ENCODE data around the gene ANKHD1.
"Not testable (repeated sequence)": the region's sequence is repeated elsewhere in the genome, so short reads cannot be mapped to it uniquely, and the experiment has no call there.

ANKHD1 gene

GRCh38 chr5:140423609-140424008 is 22.0 kb downstream of the ANKHD1 start:
- DNase-seq: no peak

- DNase-seq: no peak
Measured at GRCh38 chr5:140424135-140424534, 22.5 kb downstream of the ANKHD1 start.

GRCh38 chr5:140427726-140428125 is 26.1 kb downstream of the ANKHD1 start:
- not testable (repeated sequence) for DNase-seq

GRCh38 chr5:140429724-140430123 is 28.1 kb downstream of the ANKHD1 start:
- DNase-seq: no peak

DNA sequence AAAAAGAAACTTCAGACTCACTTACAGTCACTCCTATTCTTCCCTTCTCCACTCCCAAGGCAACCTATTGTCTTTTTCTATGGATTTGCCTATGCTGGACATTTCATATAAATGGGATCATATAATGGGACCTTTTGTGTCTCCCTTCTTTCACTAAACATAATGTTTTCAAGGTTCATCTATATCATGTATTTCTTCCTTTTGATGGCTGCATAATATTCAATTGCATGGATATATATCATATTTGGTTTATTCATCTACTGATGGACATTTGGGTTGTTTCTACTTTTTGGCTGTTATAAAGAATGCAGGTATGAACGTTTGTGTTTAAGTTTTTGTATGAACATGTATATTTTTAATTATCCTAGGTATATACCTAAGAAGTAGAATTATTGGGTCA is 30.6 kb downstream of the ANKHD1 start:
- no peak for DNase-seq

- no peak for DNase-seq
Measured at GRCh38 chr5:140432916-140433315, 31.3 kb downstream of the ANKHD1 start.

- DNase-seq: not testable (repeated sequence)
Measured at GRCh38 chr5:140457368-140457767, 55.7 kb downstream of the ANKHD1 start.

GRCh38 chr5:140466981-140467742 is 65.5 kb downstream of the ANKHD1 start:
- no peak for DNase-seq

DNA sequence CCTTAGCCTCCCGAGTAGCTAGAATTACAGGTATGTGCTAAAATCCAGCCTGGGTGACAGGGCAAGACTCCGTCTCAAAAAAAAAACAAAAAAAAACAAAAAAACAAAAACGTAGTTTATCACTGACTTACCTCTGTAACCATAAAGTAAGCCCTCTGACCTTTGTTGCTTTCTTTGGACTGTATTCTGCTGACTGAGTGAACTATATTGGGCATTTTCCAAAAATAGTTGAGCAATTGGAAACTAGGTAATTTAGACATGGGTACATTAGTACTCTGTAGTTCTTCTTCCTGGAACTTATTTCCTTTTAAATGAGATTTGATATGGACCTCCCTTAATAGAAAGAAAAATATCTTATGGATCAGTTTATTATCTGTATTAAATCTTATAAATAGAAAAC is 66.6 kb downstream of the ANKHD1 start:
- DNase-seq: no peak

DNA sequence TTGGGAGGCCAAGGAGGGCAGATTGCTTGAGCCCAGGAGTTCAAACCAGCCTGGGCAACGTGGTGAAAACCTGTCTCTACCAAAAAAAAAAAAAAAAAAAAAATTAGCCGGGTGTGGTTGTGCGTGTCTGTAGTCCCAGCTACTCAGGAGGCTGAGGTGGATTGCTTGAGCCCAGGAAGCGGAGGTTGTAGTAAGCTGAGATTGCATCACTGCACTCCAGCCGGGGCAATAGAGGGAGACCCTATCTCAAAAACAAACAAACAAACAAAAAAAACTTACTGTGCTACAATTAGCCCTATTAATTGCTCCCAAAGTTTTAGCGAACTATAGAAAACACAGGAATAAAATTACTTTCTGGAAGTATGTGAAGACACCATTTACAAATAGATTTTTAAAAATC is 67.6 kb downstream of the ANKHD1 start:
- DNase-seq: no peak

DNA sequence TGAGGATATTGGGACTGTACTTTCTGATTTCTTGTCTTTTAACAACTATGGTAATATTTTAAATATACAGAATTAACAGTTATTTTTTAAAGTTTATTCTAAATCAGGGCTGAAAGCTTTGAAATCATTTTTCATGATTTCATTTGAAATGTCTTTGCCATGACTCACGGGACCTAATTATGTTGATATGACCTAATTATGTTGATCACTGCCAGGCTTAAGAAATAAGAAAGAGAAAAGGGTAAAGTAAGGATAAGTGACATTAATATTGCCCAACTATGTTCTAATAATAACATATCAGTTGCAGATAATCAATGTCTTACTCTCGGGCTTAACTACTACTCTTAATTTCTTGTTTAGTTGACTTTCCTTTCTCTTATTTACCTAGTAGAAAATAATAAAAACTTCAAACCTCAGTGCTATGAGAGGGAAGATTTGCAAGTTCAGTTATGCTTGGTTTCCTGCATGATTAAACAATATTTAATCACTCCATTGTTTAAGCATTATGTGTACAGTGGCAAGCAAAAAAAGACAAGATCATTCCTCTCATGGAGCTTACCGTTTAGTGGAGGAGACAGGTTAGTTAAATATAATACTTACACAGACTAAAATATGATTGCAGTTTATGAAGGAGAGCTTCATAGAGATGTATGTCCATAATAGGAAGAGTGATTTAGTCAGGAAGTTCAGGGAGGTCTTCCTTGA is 78.8 kb downstream of the ANKHD1 start:
- no peak for DNase-seq

DNA sequence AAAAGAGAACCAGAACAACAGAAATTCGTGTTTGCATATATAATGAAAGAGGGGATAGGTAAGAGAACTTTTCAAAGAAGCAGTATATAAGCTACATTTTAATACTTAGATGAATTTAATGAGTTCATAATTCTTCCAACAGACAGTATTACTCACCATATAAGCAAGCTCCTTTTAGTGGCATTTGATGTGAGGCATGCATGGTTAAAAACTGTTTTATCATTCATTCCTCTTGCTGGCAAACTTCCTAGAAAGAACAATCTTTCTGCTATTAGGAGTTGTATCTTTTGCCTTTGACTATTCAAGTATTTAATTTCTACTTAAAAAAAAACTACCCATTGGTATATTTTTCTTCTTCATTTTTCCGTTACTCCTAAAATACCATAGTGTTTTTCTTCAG is 80.1 kb downstream of the ANKHD1 start:
- DNase-seq: no peak

- DNase-seq: no peak
Measured at GRCh38 chr5:140483055-140483454, 81.4 kb downstream of the ANKHD1 start.

- DNase-seq: not testable (repeated sequence)
Measured at GRCh38 chr5:140488141-140488540, 86.5 kb downstream of the ANKHD1 start.

DNA sequence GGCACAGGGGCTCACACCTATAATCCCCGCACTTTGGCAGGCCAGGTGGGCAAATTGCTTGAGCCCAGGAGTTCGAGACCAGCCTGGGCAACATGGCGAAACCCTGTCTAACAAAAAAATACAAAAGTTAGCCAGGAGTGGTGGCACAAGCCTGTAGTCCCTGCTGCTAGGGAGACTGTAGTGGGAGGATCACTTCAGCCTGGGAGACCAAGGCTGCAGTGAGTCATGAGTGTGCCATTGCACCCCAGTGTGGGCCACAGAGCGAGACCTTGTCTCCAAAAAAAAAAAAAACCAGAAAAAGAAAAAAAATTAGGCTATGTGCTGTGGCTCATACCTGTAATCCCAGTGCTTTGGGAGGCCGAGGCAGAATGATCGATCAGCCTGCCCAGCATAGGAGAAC is 87.3 kb downstream of the ANKHD1 start:
- DNase-seq: no peak

- DNase-seq: no peak
Measured at GRCh38 chr5:140497897-140498296, 96.3 kb downstream of the ANKHD1 start.

DNA sequence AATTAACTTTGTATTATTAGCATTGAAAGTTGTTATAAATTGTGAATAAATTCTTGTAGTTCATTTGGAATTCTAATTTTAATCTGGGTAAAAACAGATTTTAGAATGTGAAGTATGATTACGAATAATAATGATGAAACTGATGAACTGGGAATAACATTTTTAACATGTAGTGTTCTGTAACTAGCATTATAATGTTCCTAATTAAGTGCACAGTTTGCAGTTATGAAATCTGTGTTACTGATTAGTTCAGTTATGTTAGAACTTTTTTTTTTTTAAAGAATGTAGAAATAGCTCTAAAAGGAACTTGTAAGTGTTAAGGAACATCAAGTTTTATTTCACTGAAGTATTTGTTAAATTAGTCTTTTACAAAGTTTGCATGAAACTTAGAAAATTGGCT is 97.0 kb downstream of the ANKHD1 start:
- DNase-seq: no peak

DNA sequence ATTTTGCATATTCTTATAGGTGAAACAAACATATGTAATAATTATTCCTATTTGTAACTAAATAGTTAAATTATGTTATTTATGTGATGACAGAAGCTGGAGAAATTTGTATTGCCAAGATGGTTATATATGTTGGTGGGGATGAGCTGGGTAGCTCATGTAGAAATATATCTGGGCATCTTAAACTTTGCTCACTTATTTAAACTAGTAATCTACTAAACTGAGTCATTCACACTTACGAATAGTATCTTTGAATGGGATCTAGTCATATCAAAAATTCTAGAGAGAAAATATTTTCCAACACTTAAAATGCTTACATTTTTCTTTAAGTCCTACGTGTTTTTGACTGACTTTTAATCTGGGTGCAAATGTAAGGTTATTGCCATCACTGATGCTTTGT is 101.2 kb downstream of the ANKHD1 start:
- no peak for DNase-seq

DNA sequence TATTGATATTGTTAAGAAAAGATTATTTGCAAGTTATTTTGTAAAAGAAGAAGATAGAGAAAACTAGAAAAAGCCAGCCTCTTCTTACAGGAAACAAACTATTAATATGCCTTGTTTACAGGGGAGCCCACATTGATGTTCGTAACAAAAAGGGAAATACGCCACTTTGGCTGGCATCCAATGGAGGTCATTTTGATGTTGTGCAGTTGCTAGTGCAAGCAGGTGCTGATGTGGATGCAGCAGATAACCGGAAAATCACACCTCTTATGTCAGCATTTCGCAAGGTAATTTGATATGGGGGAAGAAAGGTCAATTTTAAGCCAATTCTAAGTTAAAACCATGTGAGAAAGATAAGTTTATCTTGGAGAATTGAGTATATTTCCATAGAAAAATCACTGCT is 108.3 kb downstream of the ANKHD1 start:
- DNase-seq: no peak

- DNase-seq: no peak
Measured at GRCh38 chr5:140513124-140513523, 111.5 kb downstream of the ANKHD1 start.

GRCh38 chr5:140524003-140524402 is 122.4 kb downstream of the ANKHD1 start:
- no peak for DNase-seq

GRCh38 chr5:140540227-140540626 is 138.6 kb downstream of the ANKHD1 start:
- DNase-seq: no peak

DNA sequence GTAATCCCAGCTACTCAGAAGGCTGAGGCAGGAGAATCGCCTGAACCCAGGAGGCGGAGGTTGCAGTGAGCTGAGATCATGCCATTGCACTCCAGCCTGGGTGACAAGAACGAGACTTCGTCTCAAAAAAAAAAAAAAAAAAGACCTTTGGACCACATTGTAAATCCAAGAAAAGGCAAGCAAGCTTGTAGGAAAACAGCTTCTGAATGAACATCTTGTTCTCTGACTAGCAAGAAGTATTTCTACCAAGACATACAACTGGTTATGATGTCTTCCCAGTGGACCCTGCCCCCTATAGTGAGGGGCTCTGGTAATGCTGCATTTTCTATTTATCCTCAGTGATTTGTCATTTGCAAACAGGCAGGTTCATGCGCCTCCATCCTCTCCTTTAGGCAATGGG is 141.3 kb downstream of the ANKHD1 start:
- DNase-seq: no peak

- no peak for DNase-seq
Measured at GRCh38 chr5:140544986-140545385, 143.4 kb downstream of the ANKHD1 start.

- DNase-seq: no peak
Measured at GRCh38 chr5:140545606-140546005, 144.0 kb downstream of the ANKHD1 start.
